Activated CD8-positive, alpha-beta memory T cell treated with anti-CD3 and anti-CD28 coated beads for 24 hours (primary cell): ENCODE data around the gene EED.
"Not testable (repeated sequence)": the region's sequence is repeated elsewhere in the genome, so short reads cannot be mapped to it uniquely, and the experiment has no call there.

Experiments used
- DNase-seq: peaks from one replicate; pipeline ENCODE4 v3.0.0-alpha.2; 2020

The EED gene

GRCh38 chr11:86251345-86251744, 6.8 kb downstream of the EED start:
- no peak for DNase-seq

- DNase-seq = no peak
Observed at GRCh38 chr11:86255896-86256295, 11.3 kb downstream of the EED start.

DNA sequence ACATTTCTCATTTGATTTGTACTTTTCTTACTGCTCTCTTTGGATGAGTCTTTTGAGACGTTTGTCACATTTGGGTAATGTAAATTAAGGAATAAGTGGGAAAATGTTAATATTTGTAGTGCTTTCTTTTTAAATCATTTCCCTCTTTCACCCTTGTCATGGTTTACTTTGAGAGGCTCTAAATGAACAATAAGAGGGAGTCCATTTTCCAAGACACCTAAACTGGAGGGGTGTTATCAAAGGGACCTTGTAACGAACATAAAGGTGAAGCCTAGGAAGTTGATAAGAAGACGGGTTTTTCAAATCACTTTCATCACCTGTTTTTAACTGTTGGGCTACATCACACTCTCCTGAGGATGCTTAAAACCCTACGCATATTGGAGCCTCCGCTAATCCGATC, 12.1 kb downstream of the EED start:
- no peak for DNase-seq

DNA sequence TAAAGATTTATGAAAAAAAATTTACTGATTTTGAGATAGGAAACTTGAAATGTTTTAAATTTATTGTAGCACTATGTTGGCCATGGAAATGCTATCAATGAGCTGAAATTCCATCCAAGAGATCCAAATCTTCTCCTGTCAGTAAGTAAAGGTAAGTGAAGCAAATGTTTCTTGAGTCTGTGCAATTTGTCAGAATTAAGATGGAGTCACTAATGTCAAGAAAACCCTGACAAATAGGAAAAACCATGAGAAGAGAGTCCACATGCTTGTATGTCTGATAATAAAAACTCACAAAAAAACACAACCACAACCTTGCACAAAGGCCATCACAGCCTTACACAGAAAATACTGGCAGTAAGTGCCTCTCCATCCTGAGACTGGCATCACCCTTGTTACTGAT, 12.9 kb downstream of the EED start:
- no peak for DNase-seq

GRCh38 chr11:86259730-86260129, 15.2 kb downstream of the EED start:
- no peak for DNase-seq

DNA sequence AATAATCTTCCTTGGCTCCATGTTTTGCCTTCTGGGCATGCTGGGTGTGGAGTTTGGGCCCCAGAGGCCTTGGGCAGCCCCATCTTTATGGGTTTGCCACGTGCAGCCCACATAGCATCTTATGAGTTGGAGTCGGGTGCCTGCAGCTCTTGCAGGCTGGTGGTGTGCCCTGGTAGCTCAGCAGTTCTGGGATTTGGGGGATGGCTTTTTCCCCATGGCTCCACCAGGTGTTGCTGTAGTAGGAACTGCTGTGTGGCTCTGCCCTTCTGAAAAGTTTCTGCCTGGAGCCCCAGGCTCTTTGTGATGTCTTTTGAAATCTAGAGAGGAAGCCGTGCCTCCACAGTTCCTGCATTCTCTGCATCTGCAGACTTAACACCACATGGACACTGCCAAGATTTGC, 16.8 kb downstream of the EED start:
- no peak for DNase-seq

GRCh38 chr11:86262387-86262786, 17.8 kb downstream of the EED start:
- DNase-seq = no peak

DNA sequence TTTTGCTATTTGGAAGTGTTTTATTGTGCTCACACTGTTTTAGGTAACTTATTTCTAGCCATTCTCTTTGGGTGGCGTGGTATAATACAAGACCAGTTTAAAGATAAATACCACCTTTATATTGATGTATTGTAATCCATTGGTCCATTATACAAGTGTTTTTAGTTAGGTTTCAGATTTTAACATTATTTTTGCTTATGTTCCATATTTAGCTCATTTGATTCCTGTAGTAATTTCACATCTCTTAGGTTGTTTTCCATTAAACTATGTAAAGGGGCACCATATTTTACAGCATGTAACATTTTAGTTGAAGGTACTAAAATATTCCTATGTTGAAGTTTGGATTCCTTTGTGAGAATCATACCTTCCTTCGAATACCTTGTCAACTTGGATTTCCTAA, 20.1 kb downstream of the EED start:
- DNase-seq = no peak

- no peak for DNase-seq
Observed at GRCh38 chr11:86265194-86265593, 20.6 kb downstream of the EED start.

GRCh38 chr11:86269645-86270044, 25.1 kb downstream of the EED start:
- no peak for DNase-seq

- DNase-seq = no peak
Observed at GRCh38 chr11:86274503-86274902, 29.9 kb downstream of the EED start.

- no peak for DNase-seq
Observed at GRCh38 chr11:86274999-86275398, 30.4 kb downstream of the EED start.

- DNase-seq = no peak
Observed at GRCh38 chr11:86275493-86276370, 31.2 kb downstream of the EED start.

DNA sequence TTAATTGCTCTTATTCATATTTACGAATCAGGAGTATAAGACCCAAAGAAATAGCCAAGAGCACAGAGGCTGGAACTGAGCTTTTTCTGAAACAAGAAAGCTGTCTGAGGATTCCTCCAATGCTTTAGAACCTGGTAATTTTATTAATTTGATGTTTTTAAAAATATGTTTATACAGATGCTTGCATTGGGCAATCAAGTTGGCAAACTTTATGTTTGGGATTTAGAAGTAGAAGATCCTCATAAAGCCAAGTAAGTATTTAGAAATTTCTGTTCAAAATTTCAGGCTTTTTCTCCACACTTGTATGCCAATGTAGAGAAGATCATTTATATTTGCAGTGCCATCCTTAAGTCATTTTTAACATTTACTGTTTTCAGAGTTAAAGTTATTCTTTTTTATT, 33.2 kb downstream of the EED start:
- no peak for DNase-seq

- DNase-seq = no peak
Observed at GRCh38 chr11:86278226-86278625, 33.7 kb downstream of the EED start.

DNA sequence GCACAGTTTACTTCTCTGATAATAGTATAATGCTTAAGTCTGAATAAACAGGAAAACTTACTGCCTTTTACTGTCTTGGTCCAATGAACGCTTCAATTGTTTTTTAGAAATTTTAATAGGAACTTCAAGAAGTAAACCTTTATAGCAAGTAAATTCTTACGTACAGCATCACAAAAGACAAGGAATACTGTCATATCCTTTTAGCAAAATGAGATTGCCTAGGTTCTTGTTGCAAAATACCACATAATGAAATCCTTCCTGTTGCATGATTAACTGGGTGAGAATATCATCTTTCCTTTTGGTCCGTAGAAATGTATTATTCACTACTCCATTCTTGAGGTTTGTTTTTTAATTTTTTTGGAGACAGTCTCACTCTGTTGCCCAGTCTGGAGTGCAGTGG, 35.2 kb downstream of the EED start:
- DNase-seq = no peak

DNA sequence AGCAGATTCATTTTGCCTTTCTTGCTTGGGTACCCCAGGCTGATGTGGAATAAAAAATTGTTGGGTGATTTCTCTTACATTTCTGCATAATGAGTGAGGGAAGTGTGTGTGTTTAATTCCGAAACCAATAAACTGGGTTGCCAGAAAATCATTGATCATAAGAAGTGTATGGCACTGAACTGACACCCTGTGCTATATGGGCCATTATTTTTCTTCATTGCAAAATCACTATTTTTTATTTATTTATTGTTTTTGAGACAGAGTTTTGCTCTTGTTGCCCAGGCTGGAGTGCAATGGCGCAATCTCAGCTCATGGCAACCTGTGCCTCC, 42.9 kb downstream of the EED start:
- no peak for DNase-seq

- no peak for DNase-seq
Observed at GRCh38 chr11:86288776-86289507, 44.4 kb downstream of the EED start.

GRCh38 chr11:86289508-86290280, 45.1 kb downstream of the EED start:
- not testable (repeated sequence) for DNase-seq

DNA sequence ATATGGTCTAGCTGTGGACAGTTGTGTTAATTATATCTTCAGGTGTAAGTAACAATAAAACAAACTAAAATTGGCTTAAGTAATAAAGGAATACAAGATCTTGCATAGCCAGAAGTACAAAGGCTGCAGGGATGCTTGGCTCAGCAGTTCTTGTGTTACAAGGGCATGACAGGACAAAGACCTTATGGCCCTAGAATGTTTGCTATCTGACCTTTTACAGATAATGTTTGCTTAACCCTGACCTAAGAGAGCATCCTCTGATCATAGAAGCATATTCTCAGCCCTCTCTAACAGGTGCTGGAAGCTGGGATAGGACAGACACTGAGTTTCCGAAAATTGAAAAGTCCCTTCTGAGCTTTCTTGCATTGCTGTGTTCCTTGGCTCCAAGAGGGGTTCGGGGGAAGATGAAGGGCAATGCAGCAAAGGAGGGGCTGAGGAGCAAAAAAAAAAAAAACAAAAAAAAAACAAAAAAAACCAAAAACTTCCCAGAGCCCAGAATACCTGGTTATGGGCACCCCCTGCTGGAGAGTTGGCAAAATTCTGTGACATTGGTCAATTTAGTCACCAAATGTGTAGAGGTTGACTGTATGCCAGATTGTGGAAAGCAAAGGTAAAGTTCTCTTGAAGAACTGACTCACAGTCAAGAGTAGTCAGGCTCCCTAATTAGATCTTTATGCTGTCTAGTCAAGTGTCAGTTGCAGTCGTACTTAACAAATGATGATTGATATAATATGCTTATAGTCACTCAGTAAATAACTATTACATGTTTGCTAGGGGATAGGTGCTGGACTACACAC, 47.1 kb downstream of the EED start:
- DNase-seq = peak; percentile 81

GRCh38 chr11:86292912-86293616, 48.5 kb downstream of the EED start:
- DNase-seq = no peak

GRCh38 chr11:86294026-86294425, 49.5 kb downstream of the EED start:
- no peak for DNase-seq
